K562 (cell line): ENCODE measurements around the gene SCN4B. TPM values are rescaled to one million over a fixed set of nuclear protein-coding genes. Genes with fewer than 3 reads are reported as not detected.

Experiments
- ATAC-seq: fragments of 200-7000 bp; cut with Tn5 transposase; 3 replicates; pipeline ENCODE4 v1.9.1; 2020; ENCODE audit warnings: moderate library complexity
- BruUV-seq: library from RNA; stranded (reverse); fragments of 400-500 nt; replicated peaks from 2 replicates; lab custom pipeline; 2021; lab: Mats Ljungman, UMichigan
- CTCF ChIA-PET: fragments of 300-600 bp; formaldehyde crosslinking; extraction: SDS; loops from one replicate; lab custom pipeline; 2021; ENCODE audit warnings: low intra/inter-chr PET ratio; lab: Yijun Ruan, JAX
- POLR2A ChIA-PET: fragments of 300-600, 350-650 bp; sonication (Branson Sonifier 250); formaldehyde crosslinking; extraction: SDS; loops from one replicate; lab custom pipeline; 2021; ENCODE audit warnings: antibody characterized with exemption, inconsistent platforms; lab: Yijun Ruan, JAX
- DNase-seq, 4 experiments: peaks; one replicate each; pipeline versions ENCODE4 v3.0.0 to v3.0.0-alpha.2; 2011 to 2018; ENCODE audit warnings: low spot score in 3 of 4, mixed read lengths in 3 of 4; ENCODE audit errors: extremely low read depth in 1 of 4
- FAIRE-seq: peaks from 2 replicates; lab custom pipeline; 2011; peaks lifted over from hg19 to GRCh38; lab: Jason Lieb, UNC
- H2AFZ ChIP-seq: 2 replicates; pipeline ENCODE4 v1.6.0; 2011; ENCODE audit warnings: low read depth, low read length, control low read depth, inconsistent platforms
- H3K27ac ChIP-seq: fragments of 200-600 bp; 3 replicates; pipeline ENCODE4 v1.8.0; 2011; ENCODE audit warnings: low read depth, mild to moderate bottlenecking, control low read depth, inconsistent platforms, low read length, moderate library complexity, mixed read lengths; ENCODE audit errors: extremely low read depth
- H3K27me3 ChIP-seq, 2 experiments: fragments of 300-600 bp in 1 of 2; 2 replicates in 1 of 2; 3 replicates in 1 of 2; pipeline versions ENCODE4 v1.6.0 to v1.8.0; 2011; ENCODE audit warnings: inconsistent platforms in 2 of 2, low read length in 2 of 2, mild to moderate bottlenecking in 1 of 2, mixed read lengths in 1 of 2, moderate library complexity in 1 of 2; ENCODE audit not compliant: control insufficient read depth in 2 of 2, insufficient read depth in 2 of 2
- H3K36me3 ChIP-seq: fragments of 300-600 bp; 3 replicates; pipeline ENCODE4 v1.8.0; 2011; ENCODE audit warnings: mild to moderate bottlenecking, low read length, inconsistent platforms; ENCODE audit not compliant: control insufficient read depth, insufficient read depth
- H3K4me1 ChIP-seq, 2 experiments: fragments of 200-600 bp in 1 of 2; replicated peaks in 1 of 2; 2 replicates in 1 of 2; 3 replicates in 1 of 2; pipeline versions ENCODE4 v1.5.1 to v1.8.0; 2011; ENCODE audit warnings: inconsistent platforms in 2 of 2, low read length in 2 of 2, mild to moderate bottlenecking in 1 of 2, mixed read lengths in 1 of 2, moderate library complexity in 1 of 2; ENCODE audit not compliant: control insufficient read depth in 2 of 2, insufficient read depth in 2 of 2
- H3K4me2 ChIP-seq: 2 replicates; pipeline ENCODE4 v1.6.1; 2011; ENCODE audit warnings: low read length, control low read depth, inconsistent platforms, mixed read lengths; ENCODE audit not compliant: insufficient read depth
- H3K4me3 ChIP-seq: fragments of 200-600 bp; sonication (generic), shearing (Covaris generic); 2 replicates; pipeline ENCODE4 v1.5.1; 2016; ENCODE audit warnings: control low read depth, inconsistent platforms
- H3K79me2 ChIP-seq: fragments of 200-600 bp; 3 replicates; pipeline ENCODE4 v1.8.0; 2011; ENCODE audit warnings: low read length, inconsistent platforms; ENCODE audit not compliant: control insufficient read depth, insufficient read depth
- H3K9ac ChIP-seq, 2 experiments: 2 replicates each; pipeline versions ENCODE4 v1.6.0 to v1.6.1; 2011; ENCODE audit warnings: low read depth in 2 of 2, low read length in 2 of 2, control low read depth in 1 of 2, inconsistent platforms in 1 of 2, mild to moderate bottlenecking in 1 of 2, mixed read lengths in 1 of 2; ENCODE audit not compliant: insufficient read depth in 1 of 2
- H3K9me1 ChIP-seq: one replicate; pipeline ENCODE4 v1.6.0; 2011; ENCODE audit warnings: inconsistent platforms, mild to moderate bottlenecking, low read length, moderate library complexity; ENCODE audit not compliant: control insufficient read depth, insufficient read depth
- H3K9me3 ChIP-seq: replicated peaks from 2 replicates; pipeline ENCODE4 v1.5.1; 2011; ENCODE audit warnings: low read depth, low read length, inconsistent platforms; ENCODE audit not compliant: control insufficient read depth, insufficient read depth
- H4K20me1 ChIP-seq: replicated peaks from 2 replicates; pipeline ENCODE4 v1.6.1; 2011; ENCODE audit warnings: low read length, inconsistent platforms, mixed read lengths; ENCODE audit not compliant: control insufficient read depth, insufficient read depth
- SFPQ ChIP-seq: fragments of 200-400 bp; formaldehyde crosslinking; IDR thresholded peaks from 2 replicates; pipeline ENCODE4 v1.6.1; 2017; ENCODE audit warnings: mild to moderate bottlenecking, low read depth, low read length, moderate library complexity
- ZNF263 ChIP-seq: sonication (generic); formaldehyde crosslinking; IDR thresholded peaks from 2 replicates; pipeline ENCODE4 v1.8.0; 2022; ENCODE audit warnings: mild to moderate bottlenecking, missing genetic modification reagents, borderline replicate concordance
- WGBS: fragments of 100-300 bp; shearing (Covaris generic); methylation state at CpG from one replicate; pipeline ENCODE4 v1.1.6; 2016; ENCODE audit warnings: low coverage, mixed read lengths; ENCODE audit not compliant: insufficient coverage; ENCODE audit errors: missing lambda C conversion rate; 5-methylcytosine and 5-hydroxymethylcytosine counted together
- in situ Hi-C: fragments of 300-500 bp; cut with MboI; formaldehyde crosslinking; loops from 4 replicates; pipeline ENCODE4 v1.15.0; 2018; ENCODE audit warnings: inconsistent platforms, mixed read lengths
- intact Hi-C: fragments of 100-400 bp; cut with micrococcal nuclease; formaldehyde crosslinking; loops from 2 replicates; pipeline ENCODE4 v1.14.2; 2022
- polyA plus RNA-seq, 8 experiments: library from polyadenylated mRNA; depleted of rRNA in 4 of 8; stranded (reverse) in 5 of 8; unstranded in 3 of 8; fragments of >200 nt; fragmentation: Nextera tagmentation in 2 of 8; fragmentation: Illumina TruSeq in 1 of 8; extraction: Ambion mirVana in 2 of 8; extraction: Trizol in 1 of 8; gene quantifications; 2 replicates each; pipeline versions ENCODE4 v1.2.1 to v1.2.3, GENCODE V29; 2011 to 2014; ENCODE audit warnings: inconsistent platforms in 1 of 8, missing spikeins in 1 of 8
- total RNA-seq, 7 experiments: library from RNA; depleted of rRNA in 6 of 7; stranded (reverse); fragments of >200 nt in 6 of 7; fragmentation: Illumina TruSeq in 2 of 7; extraction: Trizol in 2 of 7; gene quantifications; 2 replicates each; pipeline versions ENCODE4 v1.2.1 to v1.2.3, GENCODE V29; 2011 to 2021; ENCODE audit warnings: low replicate concordance in 1 of 7

SCN4B gene
- total and polyA plus RNA-seq, 9 of the 15 experiments (the other 6 are each of a cell fraction or from before 2014, with no cell fraction given): 0.03 TPM; not detected in 8

- Histone ChIP-seq H3K9me1 (no peaks in the 10 kb centered on the region), H3K79me2 (no peaks in the 10 kb centered on the region), H3K9me3 (no peaks in the 10 kb centered on the region), H3K4me3 (no peak overlapping the region), H3K36me3 (no peaks in the 10 kb centered on the region), H3K4me1 (peaks cover 0 to 13% of the 10 kb centered on the region in 2 experiments; a peak in 2 of 5 replicates), H3K27ac (no peak overlapping the region), H3K4me2 (no peak overlapping the region), H3K9ac (no peak overlapping the region), H2AFZ (no peak overlapping the region), H3K27me3 (peaks cover 50 to 96% of the 10 kb centered on the region in 2 experiments), H4K20me1 (0 out of 2 replicates have a peak, but pooled peaks cover 4% of the 10 kb centered on the region)
- CTCF ChIA-PET: no interaction called here
- POLR2A ChIA-PET: interaction anchor here (0.6 to 1.8 kb wide), 4 partner anchors 8 to 539 kb away, joined by 3 to 7 read pairs (median 4); no protein-coding TSS in a partner anchor
- no peak for DNase-seq
- intact Hi-C loops: no loop called here
- TF ChIP-seq SFPQ: no peak
- peak; percentile 72 for TF ChIP-seq ZNF263 (CRISPR knock-in tag)
- in situ Hi-C loops: no loop called here
- no TSS peak for BruUV-seq
- no peak for ATAC-seq
- no peak for FAIRE-seq
- 1% methylated on average over 9 of the region's 10 CpGs for WGBS
Measured at GRCh38 chr11:118157186-118157895, 4.7 kb upstream of the SCN4B start.
